Large intestine (tissue), 3 donors: ENCODE data around the gene AMOTL2. TPM values are rescaled to one million over a fixed set of nuclear protein-coding genes. Genes with fewer than 3 reads are reported as not detected.

Experiments used
- DNase-seq, 2 donors: peaks; one replicate each; pipeline versions ENCODE4 v3.0.0 to v3.0.0-alpha.2; 2013
- H3K27ac ChIP-seq: one replicate; pipeline ENCODE4 v1.5.1; 2013; ENCODE audit warnings: low read length
- H3K27me3 ChIP-seq: 2 replicates; pipeline ENCODE4 v1.6.1; 2013; ENCODE audit warnings: low read length; ENCODE audit not compliant: control insufficient read depth, insufficient read depth
- H3K36me3 ChIP-seq: 2 replicates; pipeline ENCODE4 v1.6.1; 2013; ENCODE audit warnings: low read length; ENCODE audit not compliant: control insufficient read depth, insufficient read depth
- H3K4me1 ChIP-seq: one replicate; pipeline ENCODE4 v1.6.1; 2013; ENCODE audit warnings: low read length; ENCODE audit not compliant: control insufficient read depth, insufficient read depth
- H3K4me3 ChIP-seq: one replicate; pipeline ENCODE4 v1.5.1; 2013; ENCODE audit warnings: low read length
- H3K9me3 ChIP-seq: one replicate; pipeline ENCODE4 v1.6.1; 2013; ENCODE audit warnings: mild to moderate bottlenecking, low read depth, low read length, moderate library complexity; ENCODE audit not compliant: control insufficient read depth
- WGBS: methylation state at CpG from one replicate; pipeline ENCODE4 v1.1.5; 2013; ENCODE audit warnings: low lambda C conversion rate; ENCODE audit not compliant: insufficient coverage; 5-methylcytosine and 5-hydroxymethylcytosine counted together
- polyA plus RNA-seq: library from polyadenylated mRNA; unstranded; fragments of 120-200 nt; gene quantifications from one replicate; pipeline ENCODE4 v1.2.1, GENCODE V29; 2013

The AMOTL2 gene
- polyA plus RNA-seq, 1 donor: 36.0 TPM

DNA sequence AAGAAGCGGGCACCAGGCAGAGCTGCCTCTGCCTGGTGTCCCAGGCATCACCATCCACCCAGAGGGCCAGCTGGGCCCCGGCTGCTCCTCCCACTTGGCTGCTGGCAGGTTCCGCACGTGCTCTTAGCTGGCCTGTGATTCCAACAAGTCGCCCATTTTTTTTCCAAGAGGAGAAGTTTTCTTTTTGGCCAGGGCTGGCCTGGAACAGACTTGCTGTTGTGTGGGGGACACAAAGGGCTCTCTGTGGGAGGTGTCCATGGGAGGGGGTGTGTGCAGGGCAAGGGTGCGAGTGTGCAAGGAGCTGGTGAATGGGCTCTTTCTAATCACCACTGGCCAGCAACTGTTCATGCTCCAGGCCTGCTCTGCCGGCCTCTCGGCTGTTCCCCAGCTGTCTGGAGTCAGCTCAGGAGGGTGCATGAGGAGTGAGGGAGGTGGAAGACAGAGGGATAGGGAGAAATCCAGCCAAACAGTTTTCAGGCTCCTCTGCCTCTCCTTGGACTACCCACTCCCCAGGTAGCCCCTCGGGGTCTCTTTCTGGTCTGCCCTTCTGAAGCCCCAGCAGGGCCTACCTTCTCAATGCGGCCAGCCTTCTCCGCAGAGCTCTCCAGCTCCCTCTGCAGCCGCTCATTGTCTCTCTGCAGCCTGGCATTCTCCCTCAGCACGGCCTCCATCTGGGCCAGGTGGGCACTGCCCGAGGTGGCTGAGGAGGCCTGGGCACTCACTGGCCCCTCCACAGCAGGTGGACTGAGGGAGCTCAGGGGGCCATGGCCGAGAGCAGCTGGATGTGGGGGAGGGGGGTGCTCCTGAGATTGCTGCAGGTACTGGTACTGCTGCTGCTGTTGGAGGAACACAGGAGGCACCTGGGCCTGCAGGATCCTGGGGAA, 7.1 kb downstream of the AMOTL2 start:
- no peak for DNase-seq
- Histone ChIP-seq H3K9me3 (peaks cover 3% of the 10 kb centered on the region), H3K4me1 (peaks cover 76% of the 10 kb centered on the region), H3K27me3 (no peaks in the 10 kb centered on the region), H3K4me3 (no peak overlapping the region), H3K27ac (no peak overlapping the region), H3K36me3 (peaks cover 93% of the 10 kb centered on the region)
- WGBS: no CpG with 5 or more reads among the region's 15 CpGs

DNA sequence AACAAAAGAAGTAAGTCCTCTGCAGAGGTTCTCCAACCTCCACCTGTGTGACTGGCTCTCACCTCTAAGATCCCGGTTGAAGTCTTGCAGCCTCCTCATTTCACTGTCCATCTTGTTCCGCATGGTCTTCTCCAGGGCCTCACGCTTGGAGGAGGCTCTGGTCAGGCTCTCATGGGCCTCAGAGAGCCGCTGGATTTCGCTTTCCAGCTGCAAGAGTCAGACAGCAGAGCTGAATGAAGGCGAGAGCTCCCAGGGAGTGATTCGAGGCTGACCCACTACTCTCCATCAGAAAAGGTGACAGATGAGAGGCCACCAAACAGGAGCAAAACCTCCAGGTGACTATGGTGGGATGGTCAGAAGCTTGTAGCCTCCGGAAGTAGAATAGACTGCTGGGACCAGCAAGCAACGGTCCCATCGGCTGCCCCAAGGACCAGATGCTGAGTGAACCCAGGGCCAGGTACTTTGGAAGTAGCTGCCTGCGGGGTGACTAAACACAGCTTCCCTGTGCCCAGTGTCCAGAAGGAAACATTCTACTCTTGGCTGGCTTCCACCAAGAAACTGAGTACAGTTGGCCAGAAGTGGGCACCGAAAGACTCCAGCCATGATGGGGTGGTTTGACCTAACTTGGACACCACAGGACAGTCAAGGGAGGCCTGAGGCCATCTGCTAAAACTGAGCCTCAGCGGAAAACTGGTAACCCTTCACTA, 7.9 kb downstream of the AMOTL2 start:
- no CpG with 5 or more reads among the region's 13 CpGs for WGBS
- DNase-seq: no peak
- Histone ChIP-seq H3K36me3 (peaks cover 93% of the 10 kb centered on the region), H3K27me3 (no peaks in the 10 kb centered on the region), H3K4me1 (peaks cover 68% of the 10 kb centered on the region), H3K27ac (peak overlapping the region; percentile 18), H3K9me3 (peaks cover 3% of the 10 kb centered on the region), H3K4me3 (no peak overlapping the region)

DNA sequence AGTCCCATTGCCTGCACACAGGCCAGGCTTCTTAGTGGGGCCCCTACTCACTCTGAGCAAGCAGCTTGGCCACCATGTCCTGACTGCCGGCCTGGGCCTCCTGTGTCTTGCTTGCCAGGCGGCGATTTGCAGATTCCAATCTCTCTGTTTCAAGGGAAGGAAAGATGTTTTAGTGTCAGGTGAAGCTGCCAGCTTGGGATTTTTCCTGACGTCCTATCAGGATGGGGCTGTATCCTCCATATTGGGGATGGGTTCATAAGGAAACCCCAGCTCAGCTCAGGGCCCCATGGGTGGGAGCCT, 8.5 kb downstream of the AMOTL2 start:
- Histone ChIP-seq H3K4me1 (peaks cover 62% of the 10 kb centered on the region), H3K36me3 (peaks cover 93% of the 10 kb centered on the region), H3K4me3 (no peak overlapping the region), H3K9me3 (no peaks in the 10 kb centered on the region), H3K27ac (no peak overlapping the region), H3K27me3 (no peaks in the 10 kb centered on the region)
- no CpG with 5 or more reads among the region's 4 CpGs for WGBS
- no peak for DNase-seq

DNA sequence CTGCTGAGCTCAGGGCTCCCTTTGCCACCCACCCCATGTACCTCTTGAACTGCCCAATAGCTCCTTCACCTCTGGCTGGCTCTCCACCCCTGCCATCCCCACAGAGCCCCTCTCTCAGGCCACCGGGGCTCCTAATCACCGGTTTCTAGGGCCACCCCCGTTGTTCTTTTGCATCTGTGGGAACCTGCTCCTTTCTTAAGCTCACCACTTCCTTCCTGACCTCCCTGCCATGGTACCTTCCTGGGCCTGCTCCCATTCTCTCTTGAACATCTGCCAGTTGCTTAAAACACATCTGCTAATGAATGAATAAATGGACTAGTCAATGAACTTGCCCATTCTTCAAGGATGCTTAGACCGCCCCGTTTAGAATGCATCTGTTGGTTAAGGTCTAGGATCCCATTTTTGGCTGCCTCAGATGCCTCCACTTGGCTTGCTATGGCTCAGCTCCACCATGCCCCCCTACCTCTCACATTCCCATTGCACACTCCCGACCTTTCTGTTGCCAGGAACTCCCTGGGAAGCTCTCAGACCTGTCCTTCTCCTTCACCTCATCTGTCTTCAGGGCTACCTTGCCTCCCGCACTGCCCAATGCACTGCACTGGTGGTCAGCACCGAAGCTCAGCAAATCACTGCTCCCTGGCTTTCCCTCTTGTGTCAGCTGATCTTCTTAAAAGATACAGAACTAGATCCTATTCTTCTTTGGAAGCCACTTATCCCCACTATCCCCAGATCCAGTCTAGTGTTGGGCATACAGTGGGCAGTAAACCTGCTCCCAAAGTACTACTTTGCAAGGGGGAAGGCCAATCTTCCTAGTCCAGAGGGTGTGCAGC, 9.1 kb downstream of the AMOTL2 start:
- whole genome bisulfite sequencing: no CpG with 5 or more reads among the region's 8 CpGs
- Histone ChIP-seq H3K36me3 (peaks cover 93% of the 10 kb centered on the region), H3K27ac (peak overlapping the region; percentile 86), H3K4me3 (no peak overlapping the region), H3K9me3 (no peaks in the 10 kb centered on the region), H3K27me3 (no peaks in the 10 kb centered on the region), H3K4me1 (peaks cover 56% of the 10 kb centered on the region)
- no peak for DNase-seq

DNA sequence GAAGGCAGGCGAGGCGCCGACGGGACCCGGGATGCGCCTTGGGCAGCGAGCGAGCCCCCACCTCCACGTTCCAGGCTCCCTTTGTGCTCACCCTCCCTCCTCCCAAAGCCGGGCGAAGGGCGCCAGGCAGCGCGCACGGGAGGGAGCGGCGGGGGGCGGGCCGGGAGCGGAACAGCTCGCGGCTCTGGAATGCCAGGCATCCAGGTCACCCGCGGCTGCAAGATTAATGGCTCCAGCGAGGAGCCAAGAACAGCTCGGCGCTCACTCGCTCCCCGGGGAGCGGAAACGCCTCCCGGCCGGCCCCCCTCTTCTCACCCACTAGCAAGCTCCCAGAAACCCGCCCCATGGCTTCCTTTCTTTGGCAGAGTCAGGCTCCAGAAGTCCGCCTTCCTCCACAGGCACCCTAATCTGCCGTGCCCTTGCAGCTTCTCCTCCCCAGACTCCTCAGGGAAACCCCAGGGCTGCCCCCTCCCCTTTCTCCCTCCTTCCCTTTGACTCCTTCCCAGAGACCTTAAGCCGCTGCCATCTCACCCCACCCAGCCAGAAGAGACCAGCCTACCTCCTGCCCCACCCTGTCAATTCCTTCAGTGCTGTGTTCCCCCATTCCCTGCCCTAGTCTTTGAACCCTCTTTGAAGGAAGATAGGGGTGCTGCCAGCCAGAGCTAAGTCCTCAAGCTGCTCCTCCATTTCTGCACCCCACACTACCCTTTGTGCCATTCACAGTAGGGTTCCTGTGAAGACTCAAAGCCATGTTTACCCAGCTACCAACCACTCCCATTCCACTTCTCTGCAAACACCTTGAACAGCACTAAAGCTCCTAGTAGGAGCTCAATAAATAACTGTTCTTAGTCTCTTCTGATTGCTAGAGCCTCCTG, 9.9 kb downstream of the AMOTL2 start:
- Histone ChIP-seq H3K27me3 (no peaks in the 10 kb centered on the region), H3K27ac (peak overlapping the region; percentile 86), H3K9me3 (no peaks in the 10 kb centered on the region), H3K4me3 (peak overlapping the region; percentile 7), H3K36me3 (peaks cover 93% of the 10 kb centered on the region), H3K4me1 (peaks cover 54% of the 10 kb centered on the region)
- 0% methylated on average over 1 of the region's 37 CpGs for WGBS
- peak; percentile 91 to 96 for DNase-seq

DNA sequence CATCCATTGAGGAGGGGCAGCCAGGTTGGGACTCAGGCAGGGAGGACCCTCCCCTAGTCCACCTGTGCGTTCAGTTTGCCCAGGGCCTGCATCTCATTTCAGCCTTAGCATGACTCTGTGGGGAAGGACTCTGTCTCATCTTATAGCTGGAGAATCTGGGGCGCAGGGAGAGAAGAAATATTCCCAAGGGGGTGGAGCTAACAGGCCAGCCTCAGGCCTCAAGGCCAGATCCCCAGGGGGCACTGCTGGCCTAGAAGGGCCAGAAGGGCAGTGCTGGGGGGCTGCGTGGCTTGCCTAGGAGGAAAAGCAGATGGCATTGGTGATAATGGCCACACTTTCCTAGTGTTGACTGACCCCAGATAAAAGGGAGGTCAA, 10.9 kb downstream of the AMOTL2 start:
- H3K4me1 ChIP-seq: peaks cover 47% of the 10 kb centered on the region
- H3K36me3 ChIP-seq: peaks cover 93% of the 10 kb centered on the region
- H3K9me3 ChIP-seq: no peaks in the 10 kb centered on the region
- WGBS: no CpG with 5 or more reads among the region's 3 CpGs
- no peak for DNase-seq
- H3K27ac ChIP-seq: peak overlapping the region; percentile 57
- no peak overlapping the region for H3K4me3 ChIP-seq
- no peaks in the 10 kb centered on the region for H3K27me3 ChIP-seq

DNA sequence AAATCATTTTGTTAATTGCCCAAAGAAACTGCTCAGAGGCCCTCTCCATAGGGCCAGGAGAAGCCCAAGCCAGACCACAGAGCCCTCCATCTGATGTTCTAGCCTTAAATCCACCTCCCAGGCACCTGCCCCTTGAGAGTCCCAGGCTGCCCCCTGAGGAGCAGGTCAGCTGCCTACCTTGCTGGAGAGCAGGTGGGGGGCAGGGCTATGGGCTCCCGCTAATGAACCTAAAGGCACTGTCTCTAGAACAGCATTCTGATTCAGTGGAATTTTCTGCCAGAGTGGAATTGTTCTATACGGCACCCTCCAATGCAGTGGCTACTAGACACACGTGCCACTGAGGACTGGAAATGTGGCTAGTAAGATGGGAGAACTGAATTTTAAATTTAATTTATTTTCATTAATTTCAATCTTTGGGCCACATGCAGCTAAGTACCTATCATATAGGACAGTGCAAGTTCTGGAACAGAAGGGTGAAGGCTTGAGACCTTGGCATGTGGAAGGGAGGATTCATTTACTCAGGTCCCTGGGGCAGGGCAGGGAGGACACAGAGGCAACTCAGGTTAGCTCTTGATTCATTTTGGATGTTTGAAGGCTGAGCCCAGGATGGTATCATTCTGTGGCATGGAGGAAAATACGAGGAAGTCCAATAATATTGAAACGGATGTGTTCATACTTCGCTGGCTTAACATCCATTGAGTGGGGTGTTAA, 11.4 kb downstream of the AMOTL2 start:
- Histone ChIP-seq H3K27me3 (no peaks in the 10 kb centered on the region), H3K27ac (no peak overlapping the region), H3K9me3 (no peaks in the 10 kb centered on the region), H3K4me1 (peaks cover 45% of the 10 kb centered on the region), H3K4me3 (no peak overlapping the region), H3K36me3 (peaks cover 93% of the 10 kb centered on the region)
- no CpG with 5 or more reads among the region's 6 CpGs for WGBS
- no peak for DNase-seq

DNA sequence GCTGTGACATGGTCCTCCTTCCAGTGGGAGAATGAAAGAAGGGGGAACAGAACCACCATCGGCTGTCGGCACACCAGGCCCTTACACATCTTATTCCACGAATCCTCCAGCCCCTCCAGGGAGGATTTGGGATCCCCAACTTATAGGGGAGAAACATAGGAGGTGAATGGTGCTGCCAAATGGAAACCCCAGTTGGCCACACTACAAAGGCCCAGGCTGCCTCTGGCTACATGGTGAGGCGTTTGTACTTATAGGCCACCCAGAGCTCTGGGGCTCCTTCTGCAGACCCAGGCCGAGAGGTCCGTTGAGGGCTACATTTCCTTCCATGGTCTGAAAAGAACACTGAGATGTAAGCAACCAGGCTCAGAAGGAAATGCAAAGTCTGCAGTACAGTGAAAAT, 12.0 kb downstream of the AMOTL2 start:
- H3K27me3 ChIP-seq: no peaks in the 10 kb centered on the region
- H3K9me3 ChIP-seq: no peaks in the 10 kb centered on the region
- H3K27ac ChIP-seq: no peak overlapping the region
- H3K36me3 ChIP-seq: peaks cover 93% of the 10 kb centered on the region
- no peak overlapping the region for H3K4me3 ChIP-seq
- H3K4me1 ChIP-seq: peaks cover 48% of the 10 kb centered on the region
- WGBS: no CpG with 5 or more reads among the region's 6 CpGs
- DNase-seq: no peak

DNA sequence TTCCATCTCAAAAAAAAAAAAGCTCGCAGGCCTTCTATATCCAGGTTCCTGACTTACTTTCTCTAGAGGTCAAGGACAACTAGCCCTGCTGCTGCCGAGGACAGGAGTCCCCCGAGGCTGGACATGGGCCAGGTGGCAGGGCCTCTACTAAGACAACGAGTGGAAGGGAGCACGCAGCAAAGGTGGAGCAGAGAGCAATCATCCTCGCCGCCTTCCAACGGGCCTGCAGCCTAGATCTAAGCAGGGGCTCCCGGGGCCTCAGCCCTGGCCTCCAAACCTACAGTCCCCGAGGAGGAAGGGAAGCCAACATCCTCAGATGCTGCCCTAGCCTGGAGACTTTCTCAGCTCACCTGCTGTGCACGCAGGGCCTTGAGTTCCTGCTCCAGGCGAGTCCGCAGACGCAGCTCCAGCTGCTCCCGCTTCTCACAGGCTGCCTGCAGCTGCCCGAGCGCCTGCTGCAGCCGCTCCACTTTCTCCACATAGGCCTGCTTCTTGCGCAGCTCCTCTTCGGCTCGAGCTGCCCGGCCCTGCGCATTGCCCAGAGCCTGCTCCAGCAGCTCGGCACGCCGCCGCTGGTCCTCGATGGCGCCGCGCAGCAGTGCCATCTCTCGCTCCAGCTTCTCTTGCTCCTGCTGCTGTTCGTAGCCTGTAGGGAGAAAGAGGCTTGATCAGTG, 12.9 kb downstream of the AMOTL2 start:
- no peak overlapping the region for H3K4me3 ChIP-seq
- H3K27me3 ChIP-seq: no peaks in the 10 kb centered on the region
- no peaks in the 10 kb centered on the region for H3K9me3 ChIP-seq
- no CpG with 5 or more reads among the region's 33 CpGs for WGBS
- H3K27ac ChIP-seq: no peak overlapping the region
- peaks cover 93% of the 10 kb centered on the region for H3K36me3 ChIP-seq
- H3K4me1 ChIP-seq: peaks cover 42% of the 10 kb centered on the region
- DNase-seq: no peak
